GM12892 (cell line): ENCODE results near the gene ZNF784.

Experiments
- POLR2A ChIP-seq: IDR thresholded peaks from 2 replicates; pipeline ENCODE4 v1.6.1; 2011; ENCODE audit warnings: low read depth, low read length, control low read depth
- TAF1 ChIP-seq: IDR thresholded peaks from 2 replicates; pipeline ENCODE4 v1.6.1; 2011; ENCODE audit warnings: low read depth, mild to moderate bottlenecking, control low read depth, low read length, borderline replicate concordance

- TF ChIP-seq TAF1 (no peak), POLR2A (no peak)
These were observed 49.1 kb upstream of the ZNF784 start for GRCh38 chr19:55673465-55673864.
